ENCODE results near the gene WDR90. TPM values are rescaled to one million over a fixed set of nuclear protein-coding genes. Genes with fewer than 3 reads are reported as not detected.

The WDR90 gene
- total RNA-seq, 2 donors from 2014 or later, result 15.8 to 111 TPM

DNA sequence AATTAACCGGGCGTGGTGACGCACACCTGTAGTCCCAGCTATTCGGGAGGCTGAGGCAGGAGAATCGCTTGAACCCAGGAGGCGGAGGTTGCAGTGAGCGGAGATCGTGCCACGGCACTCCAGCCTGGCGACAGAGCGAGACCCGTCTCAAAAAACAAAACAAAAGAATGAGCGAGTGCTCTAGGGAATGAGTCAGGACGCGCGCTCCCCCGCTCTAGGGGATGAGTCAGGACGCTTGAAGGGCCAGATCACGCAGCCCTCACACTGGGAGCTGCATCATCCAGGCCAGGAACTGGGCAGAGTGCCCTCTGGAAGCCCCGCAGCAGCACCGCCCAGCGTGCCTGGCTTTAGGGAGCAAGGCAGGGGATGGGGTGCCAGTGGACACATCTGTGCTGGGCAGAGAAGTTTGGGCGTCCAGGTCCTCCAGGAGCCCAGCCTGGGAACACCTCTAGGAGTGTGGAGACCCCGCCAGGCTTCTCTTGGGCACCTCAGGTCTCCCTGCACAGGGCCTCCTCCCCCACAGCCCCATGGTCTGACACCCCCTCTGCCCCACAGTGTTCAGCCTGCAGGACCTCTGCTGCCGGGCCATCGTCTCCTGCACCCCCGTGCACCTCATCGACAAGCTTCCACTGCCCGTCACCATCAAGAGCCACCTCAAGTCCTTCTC lies 22.2 kb upstream of the WDR90 start:
- peaks cover 4 to 7% of the 10 kb centered on the region in 2 donors for H3K36me3 ChIP-seq (replicated peaks in 1 of 2; ENCODE audit: insufficient read depth in 1 of 2, low read depth in 2 of 2)
- 96% methylated on average over 24 to 29 of the region's 29 CpGs for WGBS, 2 donors
- H3K4me3 ChIP-seq, result no peak overlapping the region
- H3K9me3 ChIP-seq, result no peaks in the 10 kb centered on the region
- H3K27me3 ChIP-seq, result no peaks in the 10 kb centered on the region
- TF ChIP-seq POLR2A (IDR thresholded peaks at IDR 0.05), result no peak
- TF ChIP-seq, protein P1, sequence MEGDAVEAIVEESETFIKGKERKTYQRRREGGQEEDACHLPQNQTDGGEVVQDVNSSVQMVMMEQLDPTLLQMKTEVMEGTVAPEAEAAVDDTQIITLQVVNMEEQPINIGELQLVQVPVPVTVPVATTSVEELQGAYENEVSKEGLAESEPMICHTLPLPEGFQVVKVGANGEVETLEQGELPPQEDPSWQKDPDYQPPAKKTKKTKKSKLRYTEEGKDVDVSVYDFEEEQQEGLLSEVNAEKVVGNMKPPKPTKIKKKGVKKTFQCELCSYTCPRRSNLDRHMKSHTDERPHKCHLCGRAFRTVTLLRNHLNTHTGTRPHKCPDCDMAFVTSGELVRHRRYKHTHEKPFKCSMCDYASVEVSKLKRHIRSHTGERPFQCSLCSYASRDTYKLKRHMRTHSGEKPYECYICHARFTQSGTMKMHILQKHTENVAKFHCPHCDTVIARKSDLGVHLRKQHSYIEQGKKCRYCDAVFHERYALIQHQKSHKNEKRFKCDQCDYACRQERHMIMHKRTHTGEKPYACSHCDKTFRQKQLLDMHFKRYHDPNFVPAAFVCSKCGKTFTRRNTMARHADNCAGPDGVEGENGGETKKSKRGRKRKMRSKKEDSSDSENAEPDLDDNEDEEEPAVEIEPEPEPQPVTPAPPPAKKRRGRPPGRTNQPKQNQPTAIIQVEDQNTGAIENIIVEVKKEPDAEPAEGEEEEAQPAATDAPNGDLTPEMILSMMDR (IDR thresholded peaks at IDR 0.05), result no peak
- DNase-seq, result peak in 2 of 4 donors; percentile 13 to 14
- H3K27ac ChIP-seq, result no peak overlapping the region
- no peak for ATAC-seq
- intact Hi-C loops (cut with DNase I), result no loop called here
- peaks cover 14% of the 10 kb centered on the region for H3K4me1 ChIP-seq

DNA sequence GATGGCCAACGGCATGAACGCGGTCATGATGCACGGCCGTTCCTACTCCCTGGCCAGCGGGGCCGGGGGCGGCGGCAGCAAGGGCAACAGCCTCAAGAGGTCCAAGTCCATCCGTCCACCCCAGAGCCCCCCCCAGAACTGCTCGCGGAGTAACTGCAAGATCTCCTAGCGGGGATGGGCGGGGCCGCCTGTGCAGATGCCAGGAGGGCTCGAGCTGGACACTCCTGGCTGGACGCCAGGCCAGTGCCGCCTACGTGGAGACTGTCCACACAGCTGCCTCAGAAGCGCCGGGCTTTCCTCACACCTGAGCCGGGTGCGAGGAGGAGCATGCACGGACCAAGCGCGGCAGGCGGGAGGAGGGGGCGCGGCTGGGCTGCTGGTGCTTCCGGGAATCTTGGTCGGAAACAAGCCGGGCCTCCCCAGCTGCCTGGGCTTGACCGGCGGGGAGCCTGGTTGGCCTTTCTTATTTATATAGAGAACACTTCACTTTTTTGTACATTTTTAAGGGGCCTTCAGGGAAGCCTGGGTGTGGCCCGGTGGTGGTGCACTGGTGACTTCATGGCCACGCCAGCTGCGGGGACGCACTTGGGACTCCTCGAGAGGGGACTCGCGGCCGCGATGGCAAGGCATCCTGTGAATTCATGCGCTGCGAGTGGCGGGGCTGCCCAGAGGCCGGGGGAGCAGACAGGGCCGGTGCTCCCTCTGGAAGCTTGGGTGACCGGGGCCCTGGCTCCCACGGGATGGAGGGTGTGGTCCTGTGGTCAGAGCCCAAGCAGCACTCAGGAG lies 21.5 kb upstream of the WDR90 start:
- ATAC-seq, result no peak
- WGBS, 2 donors, result 83 to 88% methylated on average over 23 to 48 of the region's 50 CpGs
- TF ChIP-seq, protein P1 (IDR thresholded peaks at IDR 0.05), result no peak
- no peak for TF ChIP-seq POLR2A (IDR thresholded peaks at IDR 0.05)
- H3K4me3 ChIP-seq, result no peak overlapping the region
- intact Hi-C loops (cut with DNase I), result no loop called here
- no peak overlapping the region for H3K27ac ChIP-seq
- DNase-seq, result peak; percentile 36 to 60 (median 46)
- peaks cover 4 to 7% of the 10 kb centered on the region in 2 donors for H3K36me3 ChIP-seq (replicated peaks in 1 of 2; ENCODE audit: insufficient read depth in 1 of 2, low read depth in 2 of 2)
- H3K9me3 ChIP-seq, result no peaks in the 10 kb centered on the region
- H3K4me1 ChIP-seq, result peaks cover 14% of the 10 kb centered on the region
- no peaks in the 10 kb centered on the region for H3K27me3 ChIP-seq

DNA sequence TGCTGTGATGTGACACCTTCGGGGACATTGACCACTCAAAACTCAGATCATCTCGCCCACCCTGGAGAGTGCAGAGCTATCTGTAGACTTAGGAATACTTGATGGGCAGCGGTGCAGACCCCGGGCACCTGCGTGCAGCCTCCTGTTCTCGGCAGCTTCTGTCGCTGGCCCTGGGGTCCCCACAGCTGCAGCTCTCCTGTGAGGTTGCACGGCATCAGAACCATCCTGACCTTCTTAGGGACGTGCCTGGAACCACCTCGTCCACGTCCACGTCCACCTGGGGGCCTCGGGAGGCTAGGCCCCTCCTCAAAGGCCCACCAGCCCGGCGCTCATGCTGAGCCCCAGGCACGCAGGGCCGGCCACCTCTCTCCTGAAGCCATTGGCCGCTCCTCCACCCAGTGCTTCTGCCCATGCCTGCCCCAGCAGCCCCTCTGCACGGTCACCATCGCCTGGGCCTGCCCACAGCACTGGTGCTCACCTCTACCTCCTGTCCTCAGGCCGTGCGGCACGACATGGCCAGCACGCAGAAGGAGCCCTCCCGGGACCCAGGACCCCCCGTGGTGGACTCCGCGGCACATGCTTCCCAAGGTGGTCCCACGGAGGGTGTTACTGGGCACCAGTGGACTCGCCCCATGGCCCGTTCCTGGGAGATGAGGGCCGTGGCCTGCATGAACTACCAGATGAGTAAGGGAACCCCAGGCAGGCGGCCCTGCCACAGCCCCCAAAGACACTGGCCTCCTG lies 20.7 kb upstream of the WDR90 start:
- no peak for ATAC-seq
- TF ChIP-seq, protein P1 (IDR thresholded peaks at IDR 0.05), result no peak
- peak in 1 of 4 donors; percentile 15 for DNase-seq
- H3K9me3 ChIP-seq, result no peaks in the 10 kb centered on the region
- H3K27me3 ChIP-seq, result no peaks in the 10 kb centered on the region
- no peak overlapping the region for H3K4me3 ChIP-seq
- H3K36me3 ChIP-seq (replicated peaks in 1 of 2; ENCODE audit: insufficient read depth in 1 of 2, low read depth in 2 of 2), result peaks cover 4 to 7% of the 10 kb centered on the region in 2 donors
- peaks cover 14% of the 10 kb centered on the region for H3K4me1 ChIP-seq
- intact Hi-C loops (cut with DNase I), result no loop called here
- H3K27ac ChIP-seq, result no peak overlapping the region
- 94 to 97% methylated on average over 17 to 25 of the region's 33 CpGs for WGBS, 2 donors

DNA sequence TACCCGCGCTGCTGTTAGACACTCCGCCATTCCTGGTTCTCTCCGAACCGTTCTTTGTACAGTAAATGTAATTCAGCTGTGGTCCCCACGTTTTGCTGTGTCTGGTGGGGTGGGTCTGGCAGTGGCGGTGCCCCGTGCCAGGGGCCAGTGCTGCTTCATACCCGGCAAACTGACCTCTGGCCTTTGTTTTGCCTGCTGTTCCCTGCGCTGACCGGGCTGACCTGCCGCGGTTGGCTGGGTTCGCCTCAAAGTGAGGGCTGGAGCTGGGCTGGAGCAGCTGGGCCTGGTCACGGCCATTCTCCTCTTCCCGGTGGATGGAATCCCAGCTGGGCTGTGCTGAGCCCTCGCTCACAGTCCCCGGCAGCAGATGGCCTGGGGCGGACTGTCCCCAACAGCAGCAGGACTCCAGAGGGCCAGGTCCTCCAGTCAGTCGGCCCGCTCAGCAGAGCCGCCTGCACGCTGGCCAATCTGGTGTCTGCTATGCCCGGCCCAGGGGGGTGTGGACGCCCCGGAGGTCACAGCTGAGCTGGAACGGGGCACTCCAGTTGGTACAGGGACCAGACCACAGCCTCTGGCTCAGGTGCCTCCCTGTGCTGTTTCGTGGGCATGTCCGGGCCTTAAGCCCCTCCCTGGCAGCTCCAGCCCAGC lies 19.9 kb upstream of the WDR90 start:
- H3K27ac ChIP-seq, result no peak overlapping the region
- no peak for ATAC-seq
- H3K4me1 ChIP-seq, result peaks cover 14% of the 10 kb centered on the region
- peak in 2 of 4 donors; percentile 13 to 21 for DNase-seq
- no peaks in the 10 kb centered on the region for H3K27me3 ChIP-seq
- TF ChIP-seq, protein P1 (IDR thresholded peaks at IDR 0.05), result no peak
- no peak for TF ChIP-seq POLR2A (IDR thresholded peaks at IDR 0.05)
- 70 to 78% methylated on average over 15 to 28 of the region's 29 CpGs for WGBS, 2 donors
- no peak overlapping the region for H3K4me3 ChIP-seq
- intact Hi-C loops (cut with DNase I), result no loop called here
- H3K36me3 ChIP-seq (replicated peaks in 1 of 2; ENCODE audit: insufficient read depth in 1 of 2, low read depth in 2 of 2), result peaks cover 4 to 7% of the 10 kb centered on the region in 2 donors
- H3K9me3 ChIP-seq, result no peaks in the 10 kb centered on the region

Data from body of pancreas (tissue), 4 donors.